T1000 (cell line): ENCODE data around the gene CELF2.

Experiments used
- DNase-seq: peaks from one replicate; lab custom pipeline; 2025; ENCODE audit warnings: mixed read lengths; lab: John Stamatoyannopoulos, UW

CELF2 gene

DNA sequence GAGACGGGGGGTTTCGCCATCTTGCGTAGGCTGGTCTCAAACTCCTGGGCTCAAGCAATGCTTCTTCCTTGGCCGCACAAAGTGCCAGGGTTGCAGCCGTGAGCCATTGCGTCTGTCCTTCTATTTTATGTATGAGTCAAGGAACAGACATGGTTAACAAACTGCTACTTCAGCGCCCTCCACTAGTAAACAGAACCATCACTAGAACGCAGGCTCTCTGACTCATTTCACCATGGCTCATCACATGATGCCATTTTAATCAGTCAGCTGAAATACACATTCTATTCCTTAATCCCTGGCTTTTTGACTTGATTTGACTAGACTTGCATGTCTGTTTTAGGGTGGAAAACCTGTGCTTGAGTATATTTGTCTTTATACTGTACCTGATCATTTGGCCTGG, 41.3 kb downstream of the CELF2 start:
- DNase-seq: no peak

DNA sequence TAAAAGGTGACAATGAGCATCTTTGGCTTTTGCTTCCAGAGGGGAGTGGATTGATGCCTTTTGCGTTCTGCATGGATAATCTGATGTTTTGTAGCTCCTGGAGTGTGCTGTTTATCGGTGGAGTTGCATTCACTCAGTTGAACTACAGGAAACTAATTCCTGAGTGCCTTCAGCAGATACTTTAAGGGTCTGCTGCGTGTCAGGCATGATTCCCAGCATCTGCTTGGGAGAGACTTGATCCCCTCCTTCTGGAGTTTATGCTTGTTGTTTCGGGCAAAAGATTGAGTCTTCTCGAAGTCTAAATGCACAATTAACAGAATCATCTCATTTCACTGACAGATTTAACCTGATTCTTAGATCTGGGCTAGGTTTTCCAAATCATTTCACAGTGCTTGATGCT, 46.2 kb downstream of the CELF2 start:
- DNase-seq: no peak

DNA sequence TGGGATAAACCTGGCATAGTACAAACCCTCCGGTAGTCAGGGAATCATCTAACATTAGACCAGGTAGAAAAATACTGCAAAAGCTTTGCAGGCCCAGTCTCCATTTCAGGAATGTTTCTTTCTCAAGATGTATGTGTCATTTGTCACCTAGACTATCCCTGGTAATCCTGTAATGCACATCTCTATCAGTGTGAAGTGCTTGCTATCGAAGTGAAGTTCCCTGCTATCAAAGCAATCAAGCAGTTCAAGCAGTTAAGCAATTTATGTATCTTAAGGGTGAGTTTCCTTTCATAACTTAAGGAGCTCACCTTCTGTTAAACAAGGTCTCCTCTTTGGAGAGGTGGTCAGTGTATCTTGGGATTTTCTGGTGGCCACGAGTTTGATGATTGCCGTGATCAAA, 47.2 kb downstream of the CELF2 start:
- no peak for DNase-seq

DNA sequence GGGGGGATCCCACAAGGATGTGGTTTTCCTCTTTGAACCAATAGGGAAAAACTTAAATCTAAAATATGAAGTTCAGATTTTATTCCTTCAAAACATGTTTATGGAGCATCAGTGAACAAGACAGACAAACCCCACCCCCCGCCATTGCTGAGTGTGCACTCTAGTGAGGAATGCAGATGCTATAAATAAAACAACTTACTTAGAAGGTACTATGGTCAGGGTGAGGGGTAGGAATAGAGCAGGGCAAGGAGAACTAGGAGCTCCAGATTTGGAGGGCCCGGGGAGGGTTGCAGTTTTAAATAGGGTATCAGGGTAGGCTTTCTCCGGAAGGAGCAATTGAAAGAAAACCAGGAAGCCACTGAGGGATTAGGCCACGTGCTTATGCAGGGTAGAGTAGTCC, 47.9 kb downstream of the CELF2 start:
- DNase-seq: no peak

DNA sequence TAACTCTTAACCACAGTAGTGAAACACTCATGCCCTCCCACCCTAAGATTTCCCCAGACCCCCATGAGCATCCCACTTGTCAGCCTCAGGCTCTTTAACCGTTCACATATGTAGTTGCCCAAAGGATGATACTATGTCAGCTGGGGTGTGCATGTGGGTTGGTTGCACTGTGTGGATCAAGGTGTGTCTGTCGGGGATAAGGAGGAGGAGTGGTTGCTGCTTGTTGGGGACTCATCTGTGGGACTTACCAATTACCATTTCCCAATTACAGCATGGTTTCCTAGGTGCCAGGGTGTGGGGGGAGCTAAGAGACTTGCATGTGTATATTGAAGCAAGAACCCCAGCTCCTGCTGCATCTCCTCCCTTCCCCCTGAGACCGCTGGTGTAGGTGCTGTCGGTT, 48.8 kb downstream of the CELF2 start:
- no peak for DNase-seq

DNA sequence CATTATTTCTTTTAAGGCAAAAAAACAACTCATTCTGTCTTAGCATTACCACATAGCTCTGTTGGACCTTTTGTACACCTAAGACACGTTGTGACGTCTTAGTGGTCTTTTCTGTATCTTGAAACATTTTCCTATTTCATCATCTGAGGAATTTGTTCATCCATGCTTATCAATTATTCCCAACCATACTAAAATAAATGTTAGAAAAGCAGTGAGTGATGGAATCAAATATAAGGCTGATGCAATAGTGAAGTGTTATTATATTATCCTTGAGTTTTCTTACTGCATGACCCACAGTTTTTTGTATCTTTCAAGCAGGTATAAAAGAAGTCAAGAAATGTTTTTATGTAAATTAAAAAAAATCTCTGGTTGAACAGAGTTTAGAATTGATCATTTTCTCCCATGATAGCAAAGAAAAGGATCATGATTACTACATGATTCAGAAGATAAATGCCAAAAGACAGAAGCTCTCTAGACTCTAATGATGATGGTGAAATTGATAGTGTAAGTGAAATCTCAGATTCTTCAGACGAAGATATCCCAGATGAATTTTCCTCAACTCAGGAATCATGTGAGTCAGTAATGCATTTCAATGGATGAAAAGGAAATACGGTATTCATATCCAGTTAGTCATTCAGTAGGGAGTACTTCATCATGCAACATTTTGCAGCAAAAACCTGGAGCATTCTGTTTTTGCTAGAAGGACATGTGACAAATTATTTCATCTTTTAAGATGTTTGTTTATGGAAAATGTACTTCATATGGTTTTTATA, 51.4 kb downstream of the CELF2 start:
- DNase-seq: no peak

DNA sequence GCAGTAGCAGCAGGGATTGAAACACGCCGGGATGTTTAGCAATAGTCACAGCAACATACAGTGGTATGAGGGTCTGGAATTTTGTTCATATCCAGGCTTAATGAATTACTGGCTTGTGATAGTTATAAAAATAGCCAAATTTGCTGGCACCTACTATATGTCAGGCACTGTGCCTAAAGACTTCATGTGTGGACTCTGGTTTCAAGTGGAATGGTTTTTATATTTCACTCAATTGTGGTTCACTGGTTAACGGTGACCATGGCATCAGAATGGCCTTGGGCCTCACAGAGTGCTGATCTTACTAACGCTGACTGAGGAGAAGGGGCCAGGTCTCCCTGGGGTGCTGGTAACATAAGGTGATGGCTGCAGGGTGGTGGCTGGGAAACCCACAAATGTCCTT, 55.7 kb downstream of the CELF2 start:
- DNase-seq: no peak

DNA sequence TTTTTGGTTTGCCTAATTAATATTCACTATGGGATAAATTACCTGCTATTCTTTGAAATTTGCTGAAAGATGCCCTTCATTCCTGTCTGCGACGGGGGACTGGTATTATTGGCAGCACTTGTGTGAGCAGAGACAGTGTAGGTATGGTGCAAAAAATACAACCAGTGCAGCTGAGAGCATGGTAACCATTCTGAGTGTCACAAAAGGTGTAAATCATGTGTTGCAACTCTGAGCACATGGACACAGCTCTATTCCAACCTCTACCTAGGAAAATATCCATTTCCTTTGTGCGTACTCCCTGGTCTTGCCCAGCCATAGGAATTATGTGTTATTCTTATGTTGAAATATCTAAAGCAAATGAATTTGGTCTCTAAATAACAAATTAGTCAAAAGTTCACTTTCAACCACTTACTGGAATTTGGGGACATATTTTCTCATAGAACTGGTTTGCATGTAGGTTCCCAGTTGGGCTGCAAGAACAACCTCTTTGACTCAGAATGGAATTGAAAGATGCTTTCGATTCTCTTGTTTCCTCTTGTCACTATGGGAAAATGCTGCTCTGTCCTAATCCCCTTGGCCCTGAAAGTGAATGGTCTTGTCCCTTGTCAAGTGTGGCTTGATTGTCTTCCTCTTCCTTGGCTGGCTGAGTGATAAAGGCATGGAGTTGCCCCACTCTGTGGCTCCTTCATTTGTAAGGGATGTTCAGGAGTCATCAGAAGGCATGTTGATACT, 57.0 kb downstream of the CELF2 start:
- no peak for DNase-seq

DNA sequence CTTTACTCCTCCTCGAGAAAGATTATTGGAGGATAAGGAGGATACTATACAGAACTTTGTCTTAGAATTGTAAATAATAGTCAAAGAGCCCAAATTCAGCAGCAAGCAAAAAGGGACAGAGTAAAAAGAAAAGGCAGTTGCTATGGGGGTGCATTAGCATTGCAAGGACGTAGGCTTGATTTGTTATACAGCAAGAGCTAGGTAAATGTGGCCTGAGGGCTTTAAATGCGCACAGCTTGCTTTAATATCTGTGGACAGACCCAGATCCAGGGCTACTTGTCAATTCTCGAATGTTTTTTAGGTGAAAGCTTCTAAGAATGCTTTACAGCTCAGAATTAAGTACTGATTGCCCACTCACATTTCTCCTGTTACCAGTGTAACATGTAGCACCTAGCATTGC, 58.5 kb downstream of the CELF2 start:
- no peak for DNase-seq

DNA sequence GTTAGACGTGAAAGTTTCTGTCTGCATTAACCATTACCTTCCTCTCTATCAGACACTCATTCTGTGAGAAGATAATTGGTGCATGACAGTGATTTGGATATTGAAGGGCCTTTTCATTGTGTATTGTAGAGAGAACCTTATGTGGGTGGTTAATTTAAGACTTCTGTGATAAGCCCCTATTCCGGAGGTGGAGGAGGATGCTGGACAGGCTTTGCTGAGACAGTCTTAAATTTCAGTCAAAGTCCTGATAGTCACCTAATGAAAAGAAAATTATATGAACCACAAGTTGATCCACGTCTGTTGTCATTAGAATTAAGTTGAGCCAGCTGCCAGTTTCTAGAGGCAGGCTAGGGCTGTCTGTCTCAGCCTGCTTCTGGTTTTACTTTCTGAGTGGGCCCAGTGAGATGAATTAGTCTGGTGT, 62.9 kb downstream of the CELF2 start:
- DNase-seq: no peak

DNA sequence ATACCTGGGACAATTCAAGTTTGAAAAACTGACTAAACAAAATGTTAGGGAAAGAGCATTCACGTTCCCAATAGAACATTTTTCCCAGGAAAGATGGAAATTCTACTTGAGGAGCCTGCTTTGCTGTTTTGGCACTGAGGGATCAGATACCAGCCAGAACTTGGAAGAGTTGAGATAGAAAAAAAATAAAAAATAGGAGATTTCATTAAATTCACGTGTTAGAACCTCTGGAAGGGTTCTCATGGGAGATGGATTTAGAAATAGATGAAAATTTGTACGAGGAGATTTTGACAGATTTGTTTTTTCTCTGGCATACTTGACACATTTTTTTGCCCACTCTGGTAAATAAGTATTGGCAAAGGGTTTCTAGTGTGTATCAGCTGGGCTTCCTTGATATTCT, 63.7 kb downstream of the CELF2 start:
- no peak for DNase-seq

DNA sequence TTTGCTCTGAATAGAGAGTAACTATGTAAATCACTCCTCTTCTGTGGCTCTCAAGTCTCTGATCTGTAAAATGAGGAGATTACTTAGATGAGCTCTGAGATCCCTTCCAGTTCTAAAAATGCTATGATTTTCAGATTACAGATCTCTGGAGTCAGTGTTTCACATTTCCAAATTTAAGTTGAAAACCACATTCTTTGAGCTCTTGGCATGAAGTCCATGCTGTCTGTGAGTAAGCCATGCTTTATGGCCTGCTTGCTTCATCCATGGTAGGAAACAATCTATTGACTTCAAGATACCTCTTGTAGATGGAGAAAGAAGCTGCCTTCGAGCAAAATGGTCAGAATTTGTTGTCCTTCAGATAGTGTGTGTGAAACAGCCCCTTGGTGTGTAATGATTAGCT, 64.9 kb downstream of the CELF2 start:
- no peak for DNase-seq

DNA sequence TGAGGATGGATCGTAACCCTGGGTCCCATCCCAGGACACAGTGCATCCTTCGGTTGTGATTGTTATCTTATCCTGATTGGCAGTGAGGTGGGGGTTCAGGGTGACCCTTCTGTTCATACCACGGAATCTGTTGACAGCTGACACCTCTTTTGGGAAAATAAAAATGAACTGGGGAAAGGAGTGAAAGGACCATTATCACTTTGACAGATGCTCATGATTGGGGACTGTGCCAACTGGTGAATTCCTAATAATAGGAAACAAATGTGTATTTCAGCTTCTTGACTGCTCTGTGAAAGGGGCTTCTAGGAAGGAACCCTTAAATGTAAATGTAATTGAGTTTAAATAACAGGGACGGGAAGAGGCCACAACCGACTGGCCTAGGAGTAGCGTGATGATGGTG, 65.4 kb downstream of the CELF2 start:
- DNase-seq: no peak

DNA sequence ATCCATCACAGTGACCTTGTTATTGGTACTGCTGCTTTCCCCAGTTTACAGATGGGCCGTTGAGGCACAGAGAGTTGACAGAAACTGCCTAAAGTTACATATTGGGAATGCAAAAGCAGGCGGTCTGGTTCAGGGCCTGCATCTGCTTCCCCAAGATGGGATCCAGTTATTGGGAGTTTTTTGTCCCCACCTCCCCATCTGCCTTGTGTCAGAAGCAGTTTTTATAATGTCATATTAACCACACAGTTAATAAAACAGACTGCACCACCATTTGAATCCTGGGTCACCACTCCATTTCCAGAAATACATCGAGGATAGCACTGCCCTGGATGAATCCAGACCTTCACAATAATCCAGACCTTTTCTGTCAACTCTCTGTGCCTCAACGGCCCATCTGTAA, 67.9 kb downstream of the CELF2 start:
- no peak for DNase-seq

DNA sequence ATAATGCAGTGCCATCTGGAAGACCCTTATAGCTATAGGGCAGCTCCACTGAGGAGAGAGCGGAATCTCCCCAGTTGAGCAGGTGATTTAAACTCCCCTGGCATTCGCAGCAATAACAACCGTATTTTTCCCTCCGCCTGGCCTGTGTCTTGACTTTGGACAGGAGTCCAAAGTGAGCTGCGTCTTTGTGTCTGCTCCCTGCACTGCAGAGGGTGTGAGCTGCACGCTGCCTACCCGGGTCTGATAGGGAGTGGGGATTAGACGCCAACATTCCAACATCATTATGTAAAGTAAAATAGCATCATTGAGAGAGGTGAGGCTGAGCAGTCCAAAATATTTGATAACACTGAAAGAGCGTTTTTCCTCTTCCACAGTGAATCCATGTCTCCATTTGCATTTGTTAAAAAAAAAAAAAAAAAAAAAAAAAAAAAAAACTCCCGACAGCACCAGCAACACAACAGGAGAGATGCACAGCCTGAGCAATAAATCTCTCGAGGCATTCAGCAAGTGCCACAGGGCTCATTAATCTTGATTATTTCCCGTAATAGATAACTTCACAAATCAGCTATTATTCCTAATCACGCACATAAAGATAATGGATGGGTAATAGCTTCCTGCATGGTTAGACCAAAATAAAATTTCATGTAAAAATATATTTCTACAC, 68.6 kb downstream of the CELF2 start:
- no peak for DNase-seq

DNA sequence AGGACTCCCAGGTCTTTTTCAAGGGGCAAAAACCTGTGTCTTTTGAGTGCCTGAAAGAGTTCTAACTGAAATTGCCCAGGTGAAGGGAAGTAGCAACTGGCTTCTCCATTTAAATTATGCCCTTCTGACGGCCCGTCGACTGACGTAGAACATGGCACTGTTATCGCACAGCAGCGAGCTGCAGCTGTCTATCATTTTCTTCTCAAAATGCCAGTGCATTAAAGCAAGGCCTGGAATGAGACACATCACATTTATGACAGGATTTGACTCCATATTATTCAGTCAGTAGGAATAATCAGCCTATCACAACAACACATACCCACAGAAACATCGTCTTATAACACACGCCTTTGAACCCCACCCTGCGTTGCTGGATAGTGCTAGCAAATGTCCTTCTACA, 69.7 kb downstream of the CELF2 start:
- no peak for DNase-seq

DNA sequence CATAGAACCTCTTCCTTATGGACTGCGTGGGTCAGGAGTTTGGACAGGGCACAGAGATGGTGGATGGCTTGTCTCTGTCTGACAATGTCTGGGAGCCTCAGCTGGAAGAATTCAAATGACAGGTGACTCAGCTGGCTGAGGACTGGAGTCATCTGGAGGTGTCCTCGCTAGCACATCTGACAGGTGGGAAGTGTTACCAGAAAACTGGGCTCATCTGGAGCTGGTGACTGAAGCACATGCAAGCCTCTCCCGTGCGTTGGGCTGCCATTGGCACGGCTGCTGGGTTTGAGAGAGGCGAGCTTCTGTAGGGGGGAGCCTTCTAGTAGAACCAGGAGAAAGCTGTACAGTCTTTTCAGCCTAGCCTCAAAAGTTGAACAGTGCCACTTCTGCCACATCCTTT, 71.0 kb downstream of the CELF2 start:
- no peak for DNase-seq

DNA sequence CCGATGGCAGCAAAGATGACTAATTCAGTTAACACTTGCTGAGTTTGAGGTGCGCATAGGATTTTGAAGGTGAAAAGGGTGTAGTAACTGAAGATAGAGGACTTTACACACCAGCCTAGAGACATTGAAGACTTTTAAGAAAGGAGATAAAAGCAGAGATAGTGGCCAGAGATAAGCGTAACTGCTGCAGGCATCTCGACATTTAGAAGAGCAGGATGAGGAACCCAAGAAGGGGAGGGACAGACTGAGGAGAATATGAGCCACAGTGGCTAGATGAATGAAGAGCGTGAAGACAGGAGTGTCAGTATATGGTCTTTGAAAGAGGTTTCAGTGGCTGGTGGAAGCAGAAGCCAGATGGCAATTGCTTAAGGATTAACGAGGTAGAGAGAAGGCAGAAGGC, 71.6 kb downstream of the CELF2 start:
- no peak for DNase-seq

DNA sequence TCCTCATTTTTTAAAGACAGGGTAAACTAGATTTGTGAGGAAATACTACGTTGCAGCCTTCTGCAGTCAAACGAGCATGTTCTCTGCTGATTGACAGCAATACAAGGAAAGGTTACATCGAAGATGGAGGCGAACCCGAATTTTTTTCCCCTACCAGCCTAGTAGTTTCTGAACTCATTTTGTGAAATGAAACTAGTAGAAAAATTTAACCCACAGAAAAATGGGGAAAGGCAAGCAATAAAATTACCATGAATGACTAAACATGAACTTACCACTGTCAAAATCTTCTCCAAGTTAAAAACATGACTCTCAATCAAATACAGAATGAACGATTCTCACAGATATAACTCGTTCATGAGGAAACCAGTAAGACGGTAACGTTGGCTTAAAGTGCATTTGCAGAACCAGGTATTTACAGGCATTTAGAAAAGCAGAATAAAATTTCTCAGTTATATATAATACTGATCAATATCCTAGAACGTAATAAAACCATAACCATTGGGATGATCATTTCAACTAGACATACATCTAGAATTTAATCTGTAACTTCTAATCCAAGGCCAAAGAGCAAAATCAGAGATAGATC, 73.9 kb downstream of the CELF2 start:
- no peak for DNase-seq

DNA sequence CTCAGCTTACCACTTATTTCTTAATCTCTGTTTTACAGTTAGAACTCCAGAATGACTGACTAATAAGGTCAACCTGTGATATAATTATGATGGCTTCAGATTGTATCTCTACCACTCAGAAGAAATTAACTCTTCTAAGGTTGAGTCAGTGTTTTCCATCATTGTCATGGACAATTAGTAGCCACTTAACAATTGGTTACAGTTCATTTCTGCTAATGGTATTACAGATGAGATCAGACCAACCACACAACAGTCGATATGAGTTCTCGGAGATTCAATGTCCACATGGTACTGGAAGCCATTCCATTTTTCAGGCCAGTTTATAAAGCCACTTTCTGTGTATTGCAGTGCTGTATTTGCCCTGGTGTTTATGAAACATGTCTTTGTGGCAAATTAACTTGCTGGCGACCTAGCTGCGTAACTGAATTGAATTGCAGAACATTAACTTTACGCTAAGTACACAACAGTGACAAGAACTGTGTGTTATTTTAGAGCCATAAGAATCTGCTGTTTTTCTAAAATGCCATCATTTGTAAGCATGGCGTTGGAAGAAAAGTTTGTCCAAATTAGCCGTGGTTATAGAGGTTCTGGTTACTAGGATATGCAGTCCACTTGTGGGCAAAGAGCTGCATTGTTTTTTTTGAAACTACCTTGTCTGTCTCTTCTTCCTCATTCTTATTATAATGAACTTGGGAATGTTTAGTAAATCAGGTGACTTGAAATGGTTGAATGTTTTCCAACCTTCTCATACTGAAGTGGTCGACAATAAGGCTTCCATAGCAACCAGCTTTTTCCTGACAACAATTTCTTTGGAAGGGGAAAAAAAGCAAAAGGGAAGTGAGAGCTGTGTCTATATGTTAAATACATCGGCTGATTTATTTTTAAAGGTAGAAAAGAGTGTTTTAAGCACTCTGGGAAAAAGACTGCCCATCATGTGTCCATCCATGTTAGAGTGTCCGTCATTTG, 76.4 kb downstream of the CELF2 start:
- no peak for DNase-seq

DNA sequence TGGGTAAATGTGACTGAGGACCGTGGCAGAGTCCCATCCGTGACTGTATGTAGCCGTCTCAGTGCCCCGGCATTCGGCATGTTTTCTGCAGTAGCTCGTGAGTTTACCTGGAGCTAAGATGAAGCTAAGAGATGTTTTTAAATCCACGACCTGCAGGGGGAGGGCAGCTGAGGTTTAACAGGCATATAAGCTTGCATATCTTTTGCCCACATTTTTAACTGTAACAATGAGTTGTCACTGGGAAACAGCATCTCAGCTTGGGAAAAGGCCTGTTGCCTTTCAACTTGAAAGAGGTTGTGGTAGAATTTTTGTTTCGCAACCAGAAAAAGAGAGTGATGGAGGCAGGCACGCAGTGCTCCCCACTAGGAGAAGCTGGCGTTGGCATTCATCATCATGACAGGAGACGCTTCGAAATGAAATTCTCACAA, 77.7 kb downstream of the CELF2 start:
- DNase-seq: no peak

DNA sequence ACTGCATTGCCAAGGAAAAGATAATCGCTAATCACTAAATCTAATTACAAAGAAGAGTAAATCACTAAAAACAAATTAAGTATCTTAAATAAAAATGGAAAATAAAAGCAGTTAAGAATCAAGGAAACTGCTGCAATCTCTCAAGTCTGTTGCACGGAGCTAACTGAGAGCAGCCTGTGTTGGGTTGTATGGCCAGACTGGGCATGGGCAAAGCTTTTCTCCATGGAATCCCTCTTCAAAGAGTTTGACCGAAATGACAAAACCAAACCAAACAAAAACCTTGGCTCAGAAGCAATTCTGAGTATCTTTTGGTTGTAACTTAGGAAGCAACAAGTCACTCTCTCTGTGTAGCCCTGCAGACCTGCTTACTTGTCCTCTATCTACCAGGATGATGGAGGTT, 78.8 kb downstream of the CELF2 start:
- DNase-seq: no peak
